HepG2 (cell line): Measurements from ENCODE around the gene SH2B2. TPM values are rescaled to one million over a fixed set of nuclear protein-coding genes. Genes with fewer than 3 reads are reported as not detected.
A peak's percentile ranks its signal among the peaks of the same experiment; 100 is the strongest.

Experiments used
- AHR ChIP-seq: IDR thresholded peaks from 2 replicates; pipeline ENCODE4 v1.6.1; 2018; ENCODE audit warnings: missing genetic modification reagents, missing compliant biosample characterization
- EHMT2 ChIP-seq: fragments of 200-600 bp; sonication (generic); IDR thresholded peaks from 2 replicates; pipeline ENCODE4 v1.7.0; 2017; ENCODE audit warnings: antibody characterized with exemption, low read depth, low read length, borderline replicate concordance
- GTF3A ChIP-seq: sonication (generic); formaldehyde crosslinking; conservative IDR thresholded peaks from 2 replicates; pipeline ENCODE4 v1.4.0; 2020; ENCODE audit warnings: mild to moderate bottlenecking, missing genetic modification reagents
- HCFC1 ChIP-seq: fragments of 150-350 bp; IDR thresholded peaks from 2 replicates; pipeline ENCODE4 v1.6.1; 2014; ENCODE audit warnings: low read depth, low read length
- HMG20B ChIP-seq: conservative IDR thresholded peaks from 2 replicates; pipeline ENCODE4 v1.6.1; 2016; ENCODE audit warnings: missing genetic modification reagents, missing compliant biosample characterization
- KDM4B ChIP-seq: sonication (generic); formaldehyde crosslinking; IDR thresholded peaks from 2 replicates; pipeline ENCODE4 v1.4.0; 2020; ENCODE audit warnings: missing genetic modification reagents
- KLF11 ChIP-seq: IDR thresholded peaks from 2 replicates; pipeline ENCODE4 v1.6.1; 2016; ENCODE audit warnings: missing compliant biosample characterization
- MBNL3 ChIP-seq: fragments of 250-450 bp; sonication (Bioruptor Pico); conservative IDR thresholded peaks from 2 replicates; pipeline ENCODE4 v1.8.0; 2022; ENCODE audit warnings: mild to moderate bottlenecking, inconsistent platforms
- MED1 ChIP-seq: sonication (generic); formaldehyde crosslinking; IDR thresholded peaks from 2 replicates; pipeline ENCODE4 v1.4.0; 2020; ENCODE audit warnings: missing genetic modification reagents
- MTF1 ChIP-seq: sonication (generic); formaldehyde crosslinking; IDR thresholded peaks from 2 replicates; pipeline ENCODE4 v1.5.0; 2020; ENCODE audit warnings: missing genetic modification reagents
- NFE2L2 ChIP-seq: fragments of 150-350 bp; IDR thresholded peaks from 2 replicates; pipeline ENCODE4 v1.6.1; 2014; ENCODE audit warnings: low read length
- NFIC ChIP-seq: IDR thresholded peaks from 2 replicates; pipeline ENCODE4 v1.6.1; 2012; ENCODE audit warnings: mild to moderate bottlenecking, low read length, inconsistent platforms
- REPIN1 ChIP-seq: sonication (generic); formaldehyde crosslinking; IDR thresholded peaks from 2 replicates; pipeline ENCODE4 v1.8.0; 2022; ENCODE audit warnings: missing genetic modification reagents, low read depth, mild to moderate bottlenecking, borderline replicate concordance
- RNF219 ChIP-seq: sonication (generic); formaldehyde crosslinking; IDR thresholded peaks from 2 replicates; pipeline ENCODE4 v1.5.0; 2020; ENCODE audit warnings: mild to moderate bottlenecking, missing genetic modification reagents
- SALL1 ChIP-seq: sonication (generic); formaldehyde crosslinking; IDR thresholded peaks from 2 replicates; pipeline ENCODE4 v1.8.0; 2022; ENCODE audit warnings: mild to moderate bottlenecking, missing genetic modification reagents
- SCMH1 ChIP-seq: sonication (generic); formaldehyde crosslinking; IDR thresholded peaks from 2 replicates; pipeline ENCODE4 v1.9.0; 2021; ENCODE audit warnings: missing genetic modification reagents, mild to moderate bottlenecking, borderline replicate concordance
- SP1 ChIP-seq, 2 experiments: fragments of 450-650 bp in 1 of 2; sonication (generic) in 1 of 2; formaldehyde crosslinking in 1 of 2; IDR thresholded peaks; 2 replicates each; pipeline versions ENCODE4 v1.4.0 to v1.6.1; 2016 to 2020; ENCODE audit warnings: missing genetic modification reagents in 1 of 2
- SPEN ChIP-seq: sonication (generic); formaldehyde crosslinking; IDR thresholded peaks from 2 replicates; pipeline ENCODE4 v1.5.1; 2020; ENCODE audit warnings: low read depth, mild to moderate bottlenecking, missing genetic modification reagents
- SUZ12 ChIP-seq: fragments of 150-350 bp; IDR thresholded peaks from 2 replicates; pipeline ENCODE4 v1.6.1; 2014; ENCODE audit warnings: low read depth, low read length
- TCF7L2 ChIP-seq: IDR thresholded peaks from 2 replicates; pipeline ENCODE4 v1.6.1; 2011; ENCODE audit warnings: mild to moderate bottlenecking, low read depth, low read length, moderate library complexity
- THAP9 ChIP-seq: sonication (generic); formaldehyde crosslinking; IDR thresholded peaks from 2 replicates; pipeline ENCODE4; 2020; ENCODE audit warnings: missing genetic modification reagents, mild to moderate bottlenecking, borderline replicate concordance
- TP53 ChIP-seq: sonication (generic); formaldehyde crosslinking; conservative IDR thresholded peaks from 2 replicates; pipeline ENCODE4 v1.4.0; 2020; ENCODE audit warnings: missing genetic modification reagents
- U2AF2 ChIP-seq: fragments of 200-400 bp; formaldehyde crosslinking; IDR thresholded peaks from 2 replicates; pipeline ENCODE4 v1.6.1; 2017; ENCODE audit warnings: low read depth, mild to moderate bottlenecking, low read length
- WIZ ChIP-seq: sonication (generic); formaldehyde crosslinking; IDR thresholded peaks from 2 replicates; pipeline ENCODE4 v1.5.1; 2020; ENCODE audit warnings: mild to moderate bottlenecking, missing genetic modification reagents
- ZFP62 ChIP-seq: sonication (generic); formaldehyde crosslinking; IDR thresholded peaks from 2 replicates; pipeline ENCODE4 v1.4.0; 2020; ENCODE audit warnings: missing genetic modification reagents
- ZNF24 ChIP-seq: fragments of 450-650 bp; IDR thresholded peaks from 2 replicates; pipeline ENCODE4 v1.6.1; 2017; ENCODE audit warnings: antibody characterized with exemption, mild to moderate bottlenecking
- ZNF253 ChIP-seq: sonication (generic); formaldehyde crosslinking; IDR thresholded peaks from 2 replicates; pipeline ENCODE4 v1.8.0; 2022; ENCODE audit warnings: mild to moderate bottlenecking, missing genetic modification reagents, borderline replicate concordance
- ZNF33A ChIP-seq: sonication (generic); formaldehyde crosslinking; IDR thresholded peaks from 2 replicates; pipeline ENCODE4 v1.5.1; 2020; ENCODE audit warnings: missing genetic modification reagents, mild to moderate bottlenecking, moderate library complexity, borderline replicate concordance
- polyA plus RNA-seq, 8 experiments: library from polyadenylated mRNA; depleted of rRNA in 3 of 8; stranded (reverse) in 7 of 8; unstranded in 1 of 8; fragments of >200 nt; fragmentation: Illumina TruSeq in 4 of 8; extraction: Trizol in 4 of 8; gene quantifications; 2 replicates each; pipeline versions ENCODE4 v1.2.1 to v1.2.3, GENCODE V29; 2011 to 2016; ENCODE audit warnings: low read depth in 4 of 8, missing spikeins in 1 of 8, mixed read lengths in 1 of 8; ENCODE audit not compliant: insufficient read depth in 1 of 8
- total RNA-seq, 5 experiments: library from RNA; depleted of rRNA; stranded (reverse); fragments of >200 nt; fragmentation: Illumina TruSeq; extraction: Trizol; gene quantifications; 2 replicates each; pipeline ENCODE4 v1.2.3, GENCODE V29; 2016; ENCODE audit warnings: low read depth in 1 of 5

The SH2B2 gene
- total and polyA plus RNA-seq, 2 of the 13 experiments (the other 11 are each of a cell fraction or from before 2014, with no cell fraction given), result 0.46 to 1.3 TPM

- TF ChIP-seq SUZ12 (no peak), HMG20B (CRISPR knock-in tag) (no peak), SP1 (IDR thresholded peaks at IDR 0.05) (no peak), SP1 (CRISPR knock-in tag; IDR thresholded peaks at IDR 0.05) (peak; percentile 66), KDM4B (peak; percentile 62; the same call in 1 of the 2 replicates), TCF7L2 (no peak), HCFC1 (no peak), AHR (CRISPR knock-in tag) (no peak), NFE2L2 (no peak), SPEN (CRISPR knock-in tag) (peak; percentile 84), U2AF2 (no peak), ZFP62 (no peak), ZNF24 (no peak), WIZ (CRISPR knock-in tag) (no peak), RNF219 (CRISPR knock-in tag) (no peak), SALL1 (CRISPR knock-in tag) (peak; percentile 89), TP53 (CRISPR knock-in tag) (no peak), SCMH1 (CRISPR knock-in tag) (no peak), MED1 (CRISPR knock-in tag) (peak; percentile 87), GTF3A (CRISPR knock-in tag) (0 out of 2 replicates have a peak, but pooled peaks have one; percentile 27), REPIN1 (peak; percentile 70; the same call in 1 of the 2 replicates), ZNF33A (CRISPR knock-in tag) (no peak), EHMT2 (no peak), KLF11 (CRISPR knock-in tag) (no peak), NFIC (no peak), MTF1 (no peak), MBNL3 (CRISPR knock-in tag) (no peak), ZNF253 (CRISPR knock-in tag) (no peak), THAP9 (CRISPR knock-in tag) (no peak; the same call in 1 of the 2 replicates)
Measured at GRCh38 chr7:102273749-102274712, 12.6 kb upstream of the SH2B2 start (continued).
